GM12878 (cell line): Measurements from ENCODE around the gene ACTR2. TPM values are rescaled to one million over a fixed set of nuclear protein-coding genes. Genes with fewer than 3 reads are reported as not detected.

Experiments
- NFYB ChIP-seq: IDR thresholded peaks from 2 replicates; pipeline ENCODE4 v1.6.1; 2011; ENCODE audit warnings: low read depth, mild to moderate bottlenecking, low read length, improper control_type of control experiment, moderate library complexity; ENCODE audit not compliant: insufficient read depth
- PKNOX1 ChIP-seq: fragments of 450-650 bp; IDR thresholded peaks from 2 replicates; pipeline ENCODE4 v1.6.1; 2016; ENCODE audit warnings: mild to moderate bottlenecking
- REST ChIP-seq: IDR thresholded peaks from 2 replicates; pipeline ENCODE4 v1.6.1; 2012; ENCODE audit warnings: mild to moderate bottlenecking, low read depth, low read length
- RUNX3 ChIP-seq: IDR thresholded peaks from 2 replicates; pipeline ENCODE4 v1.6.1; 2012; ENCODE audit warnings: low read length, inconsistent platforms
- TCF7 ChIP-seq: IDR thresholded peaks from 2 replicates; pipeline ENCODE4 v1.6.1; 2014; ENCODE audit warnings: antibody characterized with exemption, borderline replicate concordance
- polyA plus RNA-seq, 11 experiments: library from polyadenylated mRNA; depleted of rRNA in 4 of 11; unstranded in 6 of 11; stranded (reverse) in 5 of 11; fragments of >200 nt; fragmentation: Nextera tagmentation in 4 of 11; fragmentation: Illumina TruSeq in 1 of 11; extraction: Ambion mirVana in 4 of 11; extraction: Trizol in 1 of 11; gene quantifications; 1 replicate in 1 of 11; 2 replicates in 10 of 11; pipeline versions ENCODE4 v1.2.1 to v1.2.3, GENCODE V29; 2011 to 2016; ENCODE audit warnings: inconsistent platforms in 2 of 11, missing spikeins in 2 of 11, low read depth in 1 of 11
- total RNA-seq, 4 experiments: library from RNA; depleted of rRNA in 3 of 4; stranded (reverse); fragments of >200 nt in 3 of 4; fragmentation: Illumina TruSeq in 1 of 4; extraction: Trizol in 1 of 4; gene quantifications; 2 replicates each; pipeline versions ENCODE4 v1.2.1 to v1.2.3, GENCODE V29; 2013 to 2021
- TF ChIP-seq, protein P1 (sequence below): fragments of 150-350 bp; IDR thresholded peaks from 2 replicates; pipeline ENCODE4 v1.6.1; 2016; ENCODE audit warnings: low read depth, low read length

The ACTR2 gene
- total and polyA plus RNA-seq, 10 of the 15 experiments (the other 5 are each of a cell fraction or from before 2014, with no cell fraction given), result 94.2 to 401 (median 195) TPM

DNA sequence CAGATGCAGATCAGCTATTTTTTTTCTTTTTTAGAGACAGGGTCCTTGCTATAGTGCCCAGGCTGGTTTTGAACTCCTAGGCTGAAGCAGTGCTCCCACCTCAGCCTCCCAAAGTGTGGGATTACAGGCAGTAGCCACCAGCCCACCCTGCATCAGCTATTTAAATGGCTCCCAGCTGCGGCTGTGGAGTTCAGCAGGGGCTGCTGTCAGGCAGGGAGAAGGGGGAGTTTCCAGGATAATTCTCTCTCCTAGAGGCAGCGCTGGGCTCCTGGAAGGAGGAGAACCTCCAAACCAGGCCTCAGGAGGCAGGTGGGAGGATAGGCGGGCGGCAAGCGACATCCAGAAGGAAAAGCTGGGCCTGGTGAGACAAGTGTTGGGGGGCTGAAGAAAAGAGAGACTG lies 65.7 kb downstream of the ACTR2 start (continued):
- no peak for TF ChIP-seq REST
- TF ChIP-seq NFYB, result no peak
- TF ChIP-seq TCF7, result no peak
- TF ChIP-seq, protein P1, sequence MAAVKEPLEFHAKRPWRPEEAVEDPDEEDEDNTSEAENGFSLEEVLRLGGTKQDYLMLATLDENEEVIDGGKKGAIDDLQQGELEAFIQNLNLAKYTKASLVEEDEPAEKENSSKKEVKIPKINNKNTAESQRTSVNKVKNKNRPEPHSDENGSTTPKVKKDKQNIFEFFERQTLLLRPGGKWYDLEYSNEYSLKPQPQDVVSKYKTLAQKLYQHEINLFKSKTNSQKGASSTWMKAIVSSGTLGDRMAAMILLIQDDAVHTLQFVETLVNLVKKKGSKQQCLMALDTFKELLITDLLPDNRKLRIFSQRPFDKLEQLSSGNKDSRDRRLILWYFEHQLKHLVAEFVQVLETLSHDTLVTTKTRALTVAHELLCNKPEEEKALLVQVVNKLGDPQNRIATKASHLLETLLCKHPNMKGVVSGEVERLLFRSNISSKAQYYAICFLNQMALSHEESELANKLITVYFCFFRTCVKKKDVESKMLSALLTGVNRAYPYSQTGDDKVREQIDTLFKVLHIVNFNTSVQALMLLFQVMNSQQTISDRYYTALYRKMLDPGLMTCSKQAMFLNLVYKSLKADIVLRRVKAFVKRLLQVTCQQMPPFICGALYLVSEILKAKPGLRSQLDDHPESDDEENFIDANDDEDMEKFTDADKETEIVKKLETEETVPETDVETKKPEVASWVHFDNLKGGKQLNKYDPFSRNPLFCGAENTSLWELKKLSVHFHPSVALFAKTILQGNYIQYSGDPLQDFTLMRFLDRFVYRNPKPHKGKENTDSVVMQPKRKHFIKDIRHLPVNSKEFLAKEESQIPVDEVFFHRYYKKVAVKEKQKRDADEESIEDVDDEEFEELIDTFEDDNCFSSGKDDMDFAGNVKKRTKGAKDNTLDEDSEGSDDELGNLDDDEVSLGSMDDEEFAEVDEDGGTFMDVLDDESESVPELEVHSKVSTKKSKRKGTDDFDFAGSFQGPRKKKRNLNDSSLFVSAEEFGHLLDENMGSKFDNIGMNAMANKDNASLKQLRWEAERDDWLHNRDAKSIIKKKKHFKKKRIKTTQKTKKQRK, result no peak
- TF ChIP-seq PKNOX1, result no peak
- TF ChIP-seq RUNX3, result no peak
